GM12873 (cell line): ENCODE data around the gene ZNF493.

Experiments
- CTCF ChIP-seq: IDR thresholded peaks from 2 replicates; pipeline ENCODE4 v1.5.1; 2012; ENCODE audit warnings: low read depth, mild to moderate bottlenecking, moderate library complexity, low read length, control low read depth; ENCODE audit not compliant: insufficient read depth; ENCODE audit errors: missing control alignments

Gene ZNF493

GRCh38 chr19:21402303-21402985, 5.5 kb downstream of the ZNF493 start:
- TF ChIP-seq CTCF: no peak

- no peak for TF ChIP-seq CTCF
Measured at GRCh38 chr19:21410166-21410565, 13.2 kb downstream of the ZNF493 start.

- TF ChIP-seq CTCF: no peak
Measured at GRCh38 chr19:21422244-21422643, 25.3 kb downstream of the ZNF493 start.

- no peak for TF ChIP-seq CTCF
Measured at GRCh38 chr19:21423057-21424041, 26.4 kb downstream of the ZNF493 start.

- no peak for TF ChIP-seq CTCF
Measured at GRCh38 chr19:21430675-21431074, 33.7 kb downstream of the ZNF493 start.

- no peak for TF ChIP-seq CTCF
Measured at GRCh38 chr19:21432590-21432989, 35.7 kb downstream of the ZNF493 start.

- no peak for TF ChIP-seq CTCF
Measured at GRCh38 chr19:21434516-21434915, 37.6 kb downstream of the ZNF493 start.
